ENCODE data around the gene UFD1. TPM values are rescaled to one million over a fixed set of nuclear protein-coding genes. Genes with fewer than 3 reads are reported as not detected.

Gene UFD1
- total RNA-seq, 1 experiment from 2014 or later: 57.9 TPM

- CTCF ChIA-PET: interaction anchor here (0.6 to 3.0 kb wide), 16 partner anchors 13 to 327 kb away, joined by 3 to 25 read pairs (median 4); partner anchors contain the start of genes C22orf39 and SLC25A1
- no peak; the same call in 1 of the 2 replicates for ATAC-seq
- no peak overlapping the region for H3K27ac Mint-ChIP-seq
- no peak for TF ChIP-seq ZBTB43 (CRISPR knock-in tag; IDR thresholded peaks at IDR 0.05)
- TF ChIP-seq ZBTB21 (CRISPR knock-in tag; IDR thresholded peaks at IDR 0.05; ENCODE audit: borderline replicate concordance): no peak
- no peak for TF ChIP-seq PRDM15 (CRISPR knock-in tag; IDR thresholded peaks at IDR 0.05)
- no peak for TF ChIP-seq GRHL2 (CRISPR knock-in tag; IDR thresholded peaks at IDR 0.05; ENCODE audit: insufficient replicate concordance, severe bottlenecking)
- no peak for TF ChIP-seq NFYB (CRISPR knock-in tag; conservative IDR thresholded peaks at IDR 0.05; ENCODE audit: low read depth)
- no peak for TF ChIP-seq SMAD4 (CRISPR knock-in tag; IDR thresholded peaks at IDR 0.05)
- no peak for TF ChIP-seq KAT7 (CRISPR knock-in tag; IDR thresholded peaks at IDR 0.05; ENCODE audit: borderline replicate concordance)
- no peak overlapping the region for H3K4me3 Mint-ChIP-seq
- H3K36me3 Mint-ChIP-seq: peaks cover 33% of the 10 kb centered on the region
- peaks cover 12% of the 10 kb centered on the region for H3K4me1 Mint-ChIP-seq
- POLR2A ChIA-PET: no interaction called here
- H3K9me3 Mint-ChIP-seq: no peaks in the 10 kb centered on the region
- no peaks in the 10 kb centered on the region for H3K27me3 Mint-ChIP-seq (ENCODE audit: low read depth)
- DNase-seq (ENCODE audit: low spot score): no peak
Measured at GRCh38 chr22:19473578-19473977, 5.4 kb downstream of the UFD1 start.

GRCh38 chr22:19472233-19472632 is 6.8 kb downstream of the UFD1 start:
- Mint-ChIP-seq H3K27me3 (ENCODE audit: low read depth) (no peaks in the 10 kb centered on the region), H3K9me3 (no peaks in the 10 kb centered on the region)
- CTCF ChIA-PET: interaction anchor here (3.0 kb wide), 1 partner anchor 293 kb away, joined by 25 read pairs; the partner anchor contains the start of gene SLC25A1

GRCh38 chr22:19471572-19471971 is 7.4 kb downstream of the UFD1 start:
- ATAC-seq (no peak), DNase-seq (ENCODE audit: low spot score) (no peak)
- peaks cover 48% of the 10 kb centered on the region for H3K36me3 Mint-ChIP-seq
- no peak overlapping the region for H3K27ac Mint-ChIP-seq
- H3K9me3 Mint-ChIP-seq: no peaks in the 10 kb centered on the region
- H3K4me3 Mint-ChIP-seq: no peak overlapping the region
- CTCF ChIA-PET: no interaction called here
- no peaks in the 10 kb centered on the region for H3K4me1 Mint-ChIP-seq
- TF ChIP-seq TP53 (CRISPR knock-in tag; IDR thresholded peaks at IDR 0.05) (no peak), KAT7 (CRISPR knock-in tag; IDR thresholded peaks at IDR 0.05; ENCODE audit: borderline replicate concordance) (no peak), CREB1 (CRISPR knock-in tag; IDR thresholded peaks at IDR 0.05) (no peak), FOXK1 (CRISPR knock-in tag; IDR thresholded peaks at IDR 0.05) (no peak), IRF2 (CRISPR knock-in tag; IDR thresholded peaks at IDR 0.05; ENCODE audit: borderline replicate concordance, low read depth) (no peak), ZNF396 (CRISPR knock-in tag; IDR thresholded peaks at IDR 0.05; ENCODE audit: borderline replicate concordance) (no peak), ERG (CRISPR knock-in tag; IDR thresholded peaks at IDR 0.05) (no peak), AFF4 (CRISPR knock-in tag; IDR thresholded peaks at IDR 0.05; ENCODE audit: borderline replicate concordance) (no peak), CBFB (CRISPR knock-in tag; IDR thresholded peaks at IDR 0.05; ENCODE audit: low read depth) (no peak), ESRRA (CRISPR knock-in tag; IDR thresholded peaks at IDR 0.05; ENCODE audit: borderline replicate concordance) (no peak), ZNF138 (CRISPR knock-in tag; conservative IDR thresholded peaks at IDR 0.05) (no peak)
- POLR2A ChIA-PET: no interaction called here
- H3K27me3 Mint-ChIP-seq (ENCODE audit: low read depth): no peaks in the 10 kb centered on the region

More at GRCh38 chr22:19472233-19472632, 6.8 kb downstream of the UFD1 start:
- no peak overlapping the region for H3K27ac Mint-ChIP-seq
- POLR2A ChIA-PET: no interaction called here
- no peak for DNase-seq (ENCODE audit: low spot score)
- ATAC-seq: no peak
- peaks cover 2% of the 10 kb centered on the region for H3K4me1 Mint-ChIP-seq
- TF ChIP-seq ZMAT4 (CRISPR knock-in tag; IDR thresholded peaks at IDR 0.05) (no peak), ZNF219 (CRISPR knock-in tag; IDR thresholded peaks at IDR 0.05; ENCODE audit: borderline replicate concordance) (no peak), OVOL2 (CRISPR knock-in tag; IDR thresholded peaks at IDR 0.05; ENCODE audit: borderline replicate concordance) (no peak), NR3C1 (CRISPR knock-in tag; conservative IDR thresholded peaks at IDR 0.05; ENCODE audit: low read depth) (no peak), ZBTB21 (CRISPR knock-in tag; IDR thresholded peaks at IDR 0.05; ENCODE audit: borderline replicate concordance) (no peak), SMAD4 (CRISPR knock-in tag; IDR thresholded peaks at IDR 0.05) (no peak)
- H3K4me3 Mint-ChIP-seq: no peak overlapping the region
- peaks cover 45% of the 10 kb centered on the region for H3K36me3 Mint-ChIP-seq
